Measurements from ENCODE around the gene CAP2.
"Not testable (repeated sequence)": the region's sequence is repeated elsewhere in the genome, so short reads cannot be mapped to it uniquely, and the experiment has no call there.

CAP2 gene

DNA sequence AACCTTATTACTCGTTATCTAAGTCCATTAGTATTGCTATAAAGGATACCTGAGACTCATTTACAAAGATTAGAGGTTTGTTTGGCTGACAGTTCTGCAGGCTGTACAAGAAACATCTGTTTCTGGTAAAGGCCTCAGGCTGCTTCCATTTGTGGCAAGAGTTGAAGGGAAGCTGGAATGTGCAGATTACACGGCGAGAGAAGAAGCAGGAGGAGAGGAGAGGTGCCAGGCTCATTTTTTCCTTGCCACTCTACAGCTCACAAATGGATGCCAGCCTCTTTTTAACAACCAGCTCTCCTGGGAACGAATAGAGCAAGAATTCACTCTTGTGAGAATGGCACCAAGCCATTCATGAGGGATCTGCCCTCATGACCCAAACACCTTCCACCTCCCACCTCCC, 14.7 kb downstream of the CAP2 start:
- H3K27ac ChIP-seq (replicated peaks), result no peak overlapping the region

DNA sequence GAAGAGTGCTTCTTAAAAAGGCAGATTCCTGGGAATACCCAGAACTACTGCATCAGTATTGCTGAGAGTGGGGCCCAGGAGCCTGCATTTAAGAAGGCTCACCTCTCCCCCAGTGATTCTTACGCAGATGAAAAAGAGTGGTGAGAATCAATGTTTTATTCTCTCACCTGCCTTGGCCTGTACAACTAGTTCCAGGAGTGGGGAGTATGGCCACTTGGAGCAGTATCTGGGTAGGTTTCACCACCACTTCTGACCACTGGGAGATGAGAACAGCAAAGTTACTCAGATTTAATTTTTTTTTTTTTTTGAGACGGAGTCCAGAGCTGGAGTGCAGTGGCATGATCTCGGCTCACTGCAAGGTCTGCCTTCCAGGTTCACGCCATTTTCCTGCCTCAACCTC, 16.9 kb downstream of the CAP2 start:
- no peak for DNase-seq (ENCODE audit: low read depth in 1 of 2, low spot score in 1 of 2)
- H3K27me3 ChIP-seq (ENCODE audit: insufficient read depth, poor library complexity, severe bottlenecking), result no peaks in the 10 kb centered on the region
- no peak overlapping the region for H3K4me3 ChIP-seq (replicated peaks; ENCODE audit: insufficient read depth, low read length)
- TF ChIP-seq POLR2AphosphoS5 (IDR thresholded peaks at IDR 0.05; ENCODE audit: low read depth) (no peak), SPI1 (IDR thresholded peaks at IDR 0.05; ENCODE audit: borderline replicate concordance, low read depth) (no peak), GABPA (IDR thresholded peaks at IDR 0.05; ENCODE audit: low read depth) (no peak)
- TF ChIP-seq, protein P1, sequence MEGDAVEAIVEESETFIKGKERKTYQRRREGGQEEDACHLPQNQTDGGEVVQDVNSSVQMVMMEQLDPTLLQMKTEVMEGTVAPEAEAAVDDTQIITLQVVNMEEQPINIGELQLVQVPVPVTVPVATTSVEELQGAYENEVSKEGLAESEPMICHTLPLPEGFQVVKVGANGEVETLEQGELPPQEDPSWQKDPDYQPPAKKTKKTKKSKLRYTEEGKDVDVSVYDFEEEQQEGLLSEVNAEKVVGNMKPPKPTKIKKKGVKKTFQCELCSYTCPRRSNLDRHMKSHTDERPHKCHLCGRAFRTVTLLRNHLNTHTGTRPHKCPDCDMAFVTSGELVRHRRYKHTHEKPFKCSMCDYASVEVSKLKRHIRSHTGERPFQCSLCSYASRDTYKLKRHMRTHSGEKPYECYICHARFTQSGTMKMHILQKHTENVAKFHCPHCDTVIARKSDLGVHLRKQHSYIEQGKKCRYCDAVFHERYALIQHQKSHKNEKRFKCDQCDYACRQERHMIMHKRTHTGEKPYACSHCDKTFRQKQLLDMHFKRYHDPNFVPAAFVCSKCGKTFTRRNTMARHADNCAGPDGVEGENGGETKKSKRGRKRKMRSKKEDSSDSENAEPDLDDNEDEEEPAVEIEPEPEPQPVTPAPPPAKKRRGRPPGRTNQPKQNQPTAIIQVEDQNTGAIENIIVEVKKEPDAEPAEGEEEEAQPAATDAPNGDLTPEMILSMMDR (IDR thresholded peaks at IDR 0.05; ENCODE audit: insufficient read depth, low read length), result no peak
- TF ChIP-seq, protein P2, sequence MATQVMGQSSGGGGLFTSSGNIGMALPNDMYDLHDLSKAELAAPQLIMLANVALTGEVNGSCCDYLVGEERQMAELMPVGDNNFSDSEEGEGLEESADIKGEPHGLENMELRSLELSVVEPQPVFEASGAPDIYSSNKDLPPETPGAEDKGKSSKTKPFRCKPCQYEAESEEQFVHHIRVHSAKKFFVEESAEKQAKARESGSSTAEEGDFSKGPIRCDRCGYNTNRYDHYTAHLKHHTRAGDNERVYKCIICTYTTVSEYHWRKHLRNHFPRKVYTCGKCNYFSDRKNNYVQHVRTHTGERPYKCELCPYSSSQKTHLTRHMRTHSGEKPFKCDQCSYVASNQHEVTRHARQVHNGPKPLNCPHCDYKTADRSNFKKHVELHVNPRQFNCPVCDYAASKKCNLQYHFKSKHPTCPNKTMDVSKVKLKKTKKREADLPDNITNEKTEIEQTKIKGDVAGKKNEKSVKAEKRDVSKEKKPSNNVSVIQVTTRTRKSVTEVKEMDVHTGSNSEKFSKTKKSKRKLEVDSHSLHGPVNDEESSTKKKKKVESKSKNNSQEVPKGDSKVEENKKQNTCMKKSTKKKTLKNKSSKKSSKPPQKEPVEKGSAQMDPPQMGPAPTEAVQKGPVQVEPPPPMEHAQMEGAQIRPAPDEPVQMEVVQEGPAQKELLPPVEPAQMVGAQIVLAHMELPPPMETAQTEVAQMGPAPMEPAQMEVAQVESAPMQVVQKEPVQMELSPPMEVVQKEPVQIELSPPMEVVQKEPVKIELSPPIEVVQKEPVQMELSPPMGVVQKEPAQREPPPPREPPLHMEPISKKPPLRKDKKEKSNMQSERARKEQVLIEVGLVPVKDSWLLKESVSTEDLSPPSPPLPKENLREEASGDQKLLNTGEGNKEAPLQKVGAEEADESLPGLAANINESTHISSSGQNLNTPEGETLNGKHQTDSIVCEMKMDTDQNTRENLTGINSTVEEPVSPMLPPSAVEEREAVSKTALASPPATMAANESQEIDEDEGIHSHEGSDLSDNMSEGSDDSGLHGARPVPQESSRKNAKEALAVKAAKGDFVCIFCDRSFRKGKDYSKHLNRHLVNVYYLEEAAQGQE (IDR thresholded peaks at IDR 0.05; ENCODE audit: insufficient replicate concordance, low read depth), result no peak
- H3K27ac ChIP-seq (replicated peaks), result no peak overlapping the region

More for the DNA sequence above, 14.7 kb downstream of the CAP2 start:
- no peak for DNase-seq (ENCODE audit: low read depth in 1 of 2, low spot score in 1 of 2)
- Histone ChIP-seq H3K4me3 (replicated peaks; ENCODE audit: insufficient read depth, low read length) (no peak overlapping the region), H3K27me3 (ENCODE audit: insufficient read depth, poor library complexity, severe bottlenecking) (no peaks in the 10 kb centered on the region)
- TF ChIP-seq SPI1 (IDR thresholded peaks at IDR 0.05; ENCODE audit: borderline replicate concordance, low read depth) (no peak), GABPA (IDR thresholded peaks at IDR 0.05; ENCODE audit: low read depth) (no peak)
- TF ChIP-seq, protein P2 (IDR thresholded peaks at IDR 0.05; ENCODE audit: insufficient replicate concordance, low read depth), result no peak

- H3K27ac ChIP-seq (replicated peaks), result no peak overlapping the region
- H3K4me3 ChIP-seq (replicated peaks; ENCODE audit: insufficient read depth, low read length), result no peak overlapping the region
- H3K27me3 ChIP-seq (ENCODE audit: insufficient read depth, poor library complexity, severe bottlenecking), result no peaks in the 10 kb centered on the region
- no peak for DNase-seq (ENCODE audit: low read depth in 1 of 2, low spot score in 1 of 2)
- TF ChIP-seq, protein P1 (IDR thresholded peaks at IDR 0.05; ENCODE audit: insufficient read depth, low read length), result no peak
- TF ChIP-seq, protein P2 (IDR thresholded peaks at IDR 0.05; ENCODE audit: insufficient replicate concordance, low read depth), result no peak
- TF ChIP-seq GABPA (IDR thresholded peaks at IDR 0.05; ENCODE audit: low read depth), result no peak
- TF ChIP-seq POLR2AphosphoS5 (IDR thresholded peaks at IDR 0.05; ENCODE audit: low read depth), result no peak
- TF ChIP-seq SPI1 (IDR thresholded peaks at IDR 0.05; ENCODE audit: borderline replicate concordance, low read depth), result no peak
Observed at GRCh38 chr6:17413313-17413750, 19.9 kb downstream of the CAP2 start.

GRCh38 chr6:17414395-17414794, 21.0 kb downstream of the CAP2 start:
- not testable (repeated sequence) for DNase-seq (ENCODE audit: low read depth in 1 of 2, low spot score in 1 of 2); H3K4me3 ChIP-seq (replicated peaks; ENCODE audit: insufficient read depth, low read length); H3K27me3 ChIP-seq (ENCODE audit: insufficient read depth, poor library complexity, severe bottlenecking); H3K27ac ChIP-seq (replicated peaks)

Measured in HL-60 (cell line).